Activated naive CD4-positive, alpha-beta T cell treated with anti-CD3 and anti-CD28 coated beads for 36 hours (primary cell): ENCODE measurements around the gene IQGAP2. TPM values are rescaled to one million over a fixed set of nuclear protein-coding genes. Genes with fewer than 3 reads are reported as not detected.
A peak's percentile ranks its signal among the peaks of the same experiment; 100 is the strongest.

ENCODE experiments used
- CTCF ChIA-PET: fragments of 350-600 bp; sonication (Branson Sonifier 250); formaldehyde crosslinking; loops from one replicate; lab custom pipeline; 2021; ENCODE audit warnings: antibody characterized with exemption; lab: Charles Lee
- DNase-seq: peaks from one replicate; pipeline ENCODE4 v3.0.0-alpha.2; 2020
- H3K27ac Mint-ChIP-seq: one replicate; pipeline ENCODE4 v1.8.0; 2021; ENCODE audit warnings: mild to moderate bottlenecking, mixed read lengths
- H3K27me3 Mint-ChIP-seq: one replicate; pipeline ENCODE4 v1.8.0; 2021; ENCODE audit warnings: low read depth, mixed read lengths
- H3K36me3 Mint-ChIP-seq: one replicate; pipeline ENCODE4 v1.8.0; 2021; ENCODE audit warnings: low read depth, mixed read lengths
- H3K4me1 Mint-ChIP-seq: one replicate; pipeline ENCODE4 v1.8.0; 2021; ENCODE audit warnings: low read depth, mixed read lengths
- H3K4me3 Mint-ChIP-seq: one replicate; pipeline ENCODE4 v1.8.0; 2021; ENCODE audit warnings: mild to moderate bottlenecking, moderate library complexity, mixed read lengths
- H3K9me3 Mint-ChIP-seq: one replicate; pipeline ENCODE4 v1.8.0; 2021; ENCODE audit warnings: mixed read lengths
- intact Hi-C: fragments of 100-400 bp; cut with micrococcal nuclease; formaldehyde crosslinking; loops from one replicate; pipeline ENCODE4 v1.15.1; 2023
- total RNA-seq, 2 experiments: library from RNA; stranded (reverse); gene quantifications; one replicate each; pipeline ENCODE4 v1.2.3, GENCODE V29; 2021

The IQGAP2 gene
- total RNA-seq, 2 experiments from 2014 or later, result 54.6 to 55.9 TPM

GRCh38 chr5:76695346-76695745 is 292.3 kb downstream of the IQGAP2 start:
- CTCF ChIA-PET, result no interaction called here
- Mint-ChIP-seq H3K36me3 (peaks cover 36% of the 10 kb centered on the region), H3K27me3 (no peaks in the 10 kb centered on the region), H3K4me3 (no peak overlapping the region), H3K9me3 (no peaks in the 10 kb centered on the region), H3K27ac (no peak overlapping the region), H3K4me1 (peaks cover 15% of the 10 kb centered on the region)
- DNase-seq, result no peak
- intact Hi-C loops, result no loop called here

- CTCF ChIA-PET, result no interaction called here
- Mint-ChIP-seq H3K9me3 (no peaks in the 10 kb centered on the region), H3K4me3 (no peak overlapping the region), H3K27ac (no peak overlapping the region), H3K4me1 (peaks cover 10% of the 10 kb centered on the region), H3K36me3 (peaks cover 40% of the 10 kb centered on the region), H3K27me3 (no peaks in the 10 kb centered on the region)
- intact Hi-C loops, result no loop called here
- DNase-seq, result no peak
Measured at GRCh38 chr5:76696251-76696650, 293.2 kb downstream of the IQGAP2 start.

- no peak overlapping the region for H3K27ac Mint-ChIP-seq
- CTCF ChIA-PET, result interaction anchor here (0.6 to 0.7 kb wide), 2 partner anchors 49 to 312 kb away, joined by 4 to 5 read pairs; no protein-coding TSS in a partner anchor
- intact Hi-C loops, result no loop called here
- no peaks in the 10 kb centered on the region for H3K9me3 Mint-ChIP-seq
- no peaks in the 10 kb centered on the region for H3K4me1 Mint-ChIP-seq
- H3K27me3 Mint-ChIP-seq, result no peaks in the 10 kb centered on the region
- H3K4me3 Mint-ChIP-seq, result no peak overlapping the region
- peaks cover 49% of the 10 kb centered on the region for H3K36me3 Mint-ChIP-seq
- DNase-seq, result no peak
Measured at GRCh38 chr5:76697670-76698069, 294.6 kb downstream of the IQGAP2 start.

GRCh38 chr5:76700571-76700970 is 297.5 kb downstream of the IQGAP2 start:
- Mint-ChIP-seq H3K9me3 (no peaks in the 10 kb centered on the region), H3K36me3 (peaks cover 36% of the 10 kb centered on the region), H3K27ac (no peak overlapping the region), H3K27me3 (no peaks in the 10 kb centered on the region), H3K4me1 (no peaks in the 10 kb centered on the region), H3K4me3 (no peak overlapping the region)
- DNase-seq, result no peak
- intact Hi-C loops, result no loop called here
- CTCF ChIA-PET, result interaction anchor here (0.5 kb wide), 1 partner anchor 327 kb away, joined by 4 read pairs; no protein-coding TSS in a partner anchor

- no peaks in the 10 kb centered on the region for H3K9me3 Mint-ChIP-seq
- no peak overlapping the region for H3K27ac Mint-ChIP-seq
- no peaks in the 10 kb centered on the region for H3K27me3 Mint-ChIP-seq
- H3K4me3 Mint-ChIP-seq, result no peak overlapping the region
- intact Hi-C loops, result no loop called here
- CTCF ChIA-PET, result interaction anchor here (0.5 kb wide), 1 partner anchor 326 kb away, joined by 4 read pairs; no protein-coding TSS in a partner anchor
- no peaks in the 10 kb centered on the region for H3K4me1 Mint-ChIP-seq
- H3K36me3 Mint-ChIP-seq, result peaks cover 31% of the 10 kb centered on the region
- no peak for DNase-seq
Measured at GRCh38 chr5:76701298-76701697, 298.2 kb downstream of the IQGAP2 start.

- Mint-ChIP-seq H3K4me3 (no peak overlapping the region), H3K36me3 (peaks cover 29% of the 10 kb centered on the region), H3K27me3 (no peaks in the 10 kb centered on the region), H3K4me1 (no peaks in the 10 kb centered on the region), H3K27ac (no peak overlapping the region), H3K9me3 (no peaks in the 10 kb centered on the region)
- CTCF ChIA-PET, result interaction anchor here (0.6 to 2.7 kb wide), 4 partner anchors 10 to 117 kb away, joined by 3 to 10 read pairs (median 4); no protein-coding TSS in a partner anchor
- no peak for DNase-seq
- intact Hi-C loops, result no loop called here
Measured at GRCh38 chr5:76703707-76704106, 300.6 kb downstream of the IQGAP2 start.

GRCh38 chr5:76704131-76704663 is 301.1 kb downstream of the IQGAP2 start:
- Mint-ChIP-seq H3K36me3 (peaks cover 26% of the 10 kb centered on the region), H3K4me1 (no peaks in the 10 kb centered on the region), H3K4me3 (no peak overlapping the region), H3K9me3 (no peaks in the 10 kb centered on the region), H3K27me3 (no peaks in the 10 kb centered on the region), H3K27ac (no peak overlapping the region)
- intact Hi-C loops, result no loop called here
- CTCF ChIA-PET, result interaction anchor here (0.6 to 2.7 kb wide), 5 partner anchors 9 to 117 kb away, joined by 3 to 10 read pairs (median 3); no protein-coding TSS in a partner anchor
- DNase-seq, result no peak

- Mint-ChIP-seq H3K4me3 (no peak overlapping the region), H3K36me3 (peaks cover 22% of the 10 kb centered on the region), H3K27ac (no peak overlapping the region), H3K27me3 (no peaks in the 10 kb centered on the region), H3K4me1 (peaks cover 1% of the 10 kb centered on the region), H3K9me3 (no peaks in the 10 kb centered on the region)
- CTCF ChIA-PET, result interaction anchor here (1.1 to 2.7 kb wide), 2 partner anchors 16 to 69 kb away, joined by 3 to 10 read pairs; no protein-coding TSS in a partner anchor
- intact Hi-C loops, result no loop called here
- no peak for DNase-seq
Measured at GRCh38 chr5:76705574-76705973, 302.5 kb downstream of the IQGAP2 start.

- intact Hi-C loops, result loop anchor here (2.0 to 10.0 kb wide), 2 partner anchors 17 to 235 kb away; no protein-coding TSS in a partner anchor
- Mint-ChIP-seq H3K4me3 (no peak overlapping the region), H3K27me3 (peaks cover 18% of the 10 kb centered on the region), H3K9me3 (no peaks in the 10 kb centered on the region), H3K36me3 (peaks cover 5% of the 10 kb centered on the region), H3K27ac (no peak overlapping the region), H3K4me1 (peaks cover 15% of the 10 kb centered on the region)
- no peak for DNase-seq
- CTCF ChIA-PET, result interaction anchor here (1.7 kb wide), 1 partner anchor 65 kb away, joined by 4 read pairs; no protein-coding TSS in a partner anchor
Measured at GRCh38 chr5:76709762-76710161, 306.7 kb downstream of the IQGAP2 start.

- Mint-ChIP-seq H3K9me3 (no peaks in the 10 kb centered on the region), H3K4me1 (peaks cover 22% of the 10 kb centered on the region), H3K36me3 (peaks cover 5% of the 10 kb centered on the region), H3K27me3 (peaks cover 27% of the 10 kb centered on the region), H3K4me3 (no peak overlapping the region), H3K27ac (no peak overlapping the region)
- intact Hi-C loops, result loop anchor here (2.0 to 10.0 kb wide), 2 partner anchors 18 to 236 kb away; no protein-coding TSS in a partner anchor
- CTCF ChIA-PET, result interaction anchor here (1.2 to 1.7 kb wide), 2 partner anchors 64 to 69 kb away, joined by 4 to 5 read pairs; no protein-coding TSS in a partner anchor
- DNase-seq, result no peak
Measured at GRCh38 chr5:76710991-76711390, 307.9 kb downstream of the IQGAP2 start.

GRCh38 chr5:76714751-76715485 is 311.8 kb downstream of the IQGAP2 start:
- peaks cover 48% of the 10 kb centered on the region for H3K27me3 Mint-ChIP-seq
- intact Hi-C loops, result loop anchor here (1.0 to 10.0 kb wide), 3 partner anchors 103 to 240 kb away; partner anchors contain the start of gene S100Z
- H3K4me1 Mint-ChIP-seq, result peaks cover 27% of the 10 kb centered on the region
- H3K9me3 Mint-ChIP-seq, result no peaks in the 10 kb centered on the region
- CTCF ChIA-PET, result interaction anchor here (0.6 to 1.2 kb wide), 3 partner anchors 22 to 60 kb away, joined by 3 to 5 read pairs (median 4); no protein-coding TSS in a partner anchor
- DNase-seq, result no peak
- H3K36me3 Mint-ChIP-seq, result no peaks in the 10 kb centered on the region
- peak overlapping the region; percentile 77 for H3K4me3 Mint-ChIP-seq
- H3K27ac Mint-ChIP-seq, result no peak overlapping the region

- peak overlapping the region; percentile 77 for H3K4me3 Mint-ChIP-seq
- H3K27ac Mint-ChIP-seq, result no peak overlapping the region
- peaks cover 27% of the 10 kb centered on the region for H3K4me1 Mint-ChIP-seq
- CTCF ChIA-PET, result interaction anchor here (1.2 kb wide), 1 partner anchor 46 kb away, joined by 3 read pairs; no protein-coding TSS in a partner anchor
- intact Hi-C loops, result loop anchor here (1.0 to 10.0 kb wide), 3 partner anchors 103 to 241 kb away; partner anchors contain the start of gene S100Z
- peaks cover 48% of the 10 kb centered on the region for H3K27me3 Mint-ChIP-seq
- DNase-seq, result no peak
- no peaks in the 10 kb centered on the region for H3K36me3 Mint-ChIP-seq
- no peaks in the 10 kb centered on the region for H3K9me3 Mint-ChIP-seq
Measured at GRCh38 chr5:76715486-76715735, 312.3 kb downstream of the IQGAP2 start.
